Measurements from ENCODE around the gene FKTN.

DNA sequence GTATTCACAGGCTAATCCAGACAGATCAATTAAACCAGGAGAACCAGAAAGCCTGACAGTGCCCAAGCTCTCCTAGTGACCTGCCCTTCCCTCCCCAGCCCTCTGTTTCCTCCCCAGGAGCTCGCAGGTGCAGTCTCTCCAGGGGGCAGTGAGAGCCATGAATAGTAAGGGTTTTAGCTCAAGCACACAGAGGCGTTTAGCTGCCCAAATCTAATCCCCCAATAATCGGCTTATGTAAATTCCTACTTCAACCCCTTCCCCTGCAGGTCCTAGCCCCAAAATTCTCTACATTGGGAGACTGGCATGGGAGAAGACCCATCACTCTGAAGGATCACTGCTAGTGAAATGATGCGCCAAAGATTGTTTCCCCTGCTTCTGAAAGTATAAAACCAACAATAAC lies 93.9 kb downstream of the FKTN start:
- TF ChIP-seq, protein P1, sequence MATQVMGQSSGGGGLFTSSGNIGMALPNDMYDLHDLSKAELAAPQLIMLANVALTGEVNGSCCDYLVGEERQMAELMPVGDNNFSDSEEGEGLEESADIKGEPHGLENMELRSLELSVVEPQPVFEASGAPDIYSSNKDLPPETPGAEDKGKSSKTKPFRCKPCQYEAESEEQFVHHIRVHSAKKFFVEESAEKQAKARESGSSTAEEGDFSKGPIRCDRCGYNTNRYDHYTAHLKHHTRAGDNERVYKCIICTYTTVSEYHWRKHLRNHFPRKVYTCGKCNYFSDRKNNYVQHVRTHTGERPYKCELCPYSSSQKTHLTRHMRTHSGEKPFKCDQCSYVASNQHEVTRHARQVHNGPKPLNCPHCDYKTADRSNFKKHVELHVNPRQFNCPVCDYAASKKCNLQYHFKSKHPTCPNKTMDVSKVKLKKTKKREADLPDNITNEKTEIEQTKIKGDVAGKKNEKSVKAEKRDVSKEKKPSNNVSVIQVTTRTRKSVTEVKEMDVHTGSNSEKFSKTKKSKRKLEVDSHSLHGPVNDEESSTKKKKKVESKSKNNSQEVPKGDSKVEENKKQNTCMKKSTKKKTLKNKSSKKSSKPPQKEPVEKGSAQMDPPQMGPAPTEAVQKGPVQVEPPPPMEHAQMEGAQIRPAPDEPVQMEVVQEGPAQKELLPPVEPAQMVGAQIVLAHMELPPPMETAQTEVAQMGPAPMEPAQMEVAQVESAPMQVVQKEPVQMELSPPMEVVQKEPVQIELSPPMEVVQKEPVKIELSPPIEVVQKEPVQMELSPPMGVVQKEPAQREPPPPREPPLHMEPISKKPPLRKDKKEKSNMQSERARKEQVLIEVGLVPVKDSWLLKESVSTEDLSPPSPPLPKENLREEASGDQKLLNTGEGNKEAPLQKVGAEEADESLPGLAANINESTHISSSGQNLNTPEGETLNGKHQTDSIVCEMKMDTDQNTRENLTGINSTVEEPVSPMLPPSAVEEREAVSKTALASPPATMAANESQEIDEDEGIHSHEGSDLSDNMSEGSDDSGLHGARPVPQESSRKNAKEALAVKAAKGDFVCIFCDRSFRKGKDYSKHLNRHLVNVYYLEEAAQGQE (IDR thresholded peaks at IDR 0.05; ENCODE audit: low read depth): no peak
- TF ChIP-seq, protein P2, sequence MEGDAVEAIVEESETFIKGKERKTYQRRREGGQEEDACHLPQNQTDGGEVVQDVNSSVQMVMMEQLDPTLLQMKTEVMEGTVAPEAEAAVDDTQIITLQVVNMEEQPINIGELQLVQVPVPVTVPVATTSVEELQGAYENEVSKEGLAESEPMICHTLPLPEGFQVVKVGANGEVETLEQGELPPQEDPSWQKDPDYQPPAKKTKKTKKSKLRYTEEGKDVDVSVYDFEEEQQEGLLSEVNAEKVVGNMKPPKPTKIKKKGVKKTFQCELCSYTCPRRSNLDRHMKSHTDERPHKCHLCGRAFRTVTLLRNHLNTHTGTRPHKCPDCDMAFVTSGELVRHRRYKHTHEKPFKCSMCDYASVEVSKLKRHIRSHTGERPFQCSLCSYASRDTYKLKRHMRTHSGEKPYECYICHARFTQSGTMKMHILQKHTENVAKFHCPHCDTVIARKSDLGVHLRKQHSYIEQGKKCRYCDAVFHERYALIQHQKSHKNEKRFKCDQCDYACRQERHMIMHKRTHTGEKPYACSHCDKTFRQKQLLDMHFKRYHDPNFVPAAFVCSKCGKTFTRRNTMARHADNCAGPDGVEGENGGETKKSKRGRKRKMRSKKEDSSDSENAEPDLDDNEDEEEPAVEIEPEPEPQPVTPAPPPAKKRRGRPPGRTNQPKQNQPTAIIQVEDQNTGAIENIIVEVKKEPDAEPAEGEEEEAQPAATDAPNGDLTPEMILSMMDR (IDR thresholded peaks at IDR 0.05 in 2 of 3, conservative IDR thresholded peaks at IDR 0.05 in 1 of 3; ENCODE audit: borderline replicate concordance in 1 of 3, insufficient read depth in 1 of 3, low read depth in 2 of 3, low read length in 2 of 3): no peak
- TF ChIP-seq POLR2AphosphoS5 (IDR thresholded peaks at IDR 0.05; ENCODE audit: low read depth, low read length) (no peak), MAX (IDR thresholded peaks at IDR 0.05) (no peak)
